Activated naive CD4-positive, alpha-beta T cell treated with anti-CD3 and anti-CD28 coated beads, Interleukin-2, amount 50 U/mL, for 16 hours (primary cell): ENCODE data around the gene SYTL5.

Experiments
- DNase-seq: peaks from one replicate; pipeline ENCODE4 v3.0.0-alpha.2; 2020

The SYTL5 gene

DNA sequence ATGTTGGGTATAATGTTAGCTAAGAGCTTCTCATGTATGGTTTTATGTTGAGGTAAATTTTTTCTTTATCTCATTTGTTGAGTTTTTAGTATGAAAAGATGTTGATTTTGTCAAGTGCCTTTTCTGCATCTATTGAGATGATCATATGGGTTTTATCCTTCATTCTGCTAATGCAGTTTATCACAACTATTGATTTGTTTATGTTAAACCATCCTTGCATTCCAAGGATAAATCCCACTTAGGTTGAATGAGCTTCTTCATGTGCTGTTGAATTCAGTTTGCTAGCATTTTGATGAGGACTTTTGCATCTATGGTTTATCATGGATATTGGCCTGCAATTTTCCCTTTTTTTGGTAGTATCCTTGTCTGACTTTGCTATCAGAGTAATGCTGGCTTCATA, 93.3 kb downstream of the SYTL5 start:
- DNase-seq = no peak

DNA sequence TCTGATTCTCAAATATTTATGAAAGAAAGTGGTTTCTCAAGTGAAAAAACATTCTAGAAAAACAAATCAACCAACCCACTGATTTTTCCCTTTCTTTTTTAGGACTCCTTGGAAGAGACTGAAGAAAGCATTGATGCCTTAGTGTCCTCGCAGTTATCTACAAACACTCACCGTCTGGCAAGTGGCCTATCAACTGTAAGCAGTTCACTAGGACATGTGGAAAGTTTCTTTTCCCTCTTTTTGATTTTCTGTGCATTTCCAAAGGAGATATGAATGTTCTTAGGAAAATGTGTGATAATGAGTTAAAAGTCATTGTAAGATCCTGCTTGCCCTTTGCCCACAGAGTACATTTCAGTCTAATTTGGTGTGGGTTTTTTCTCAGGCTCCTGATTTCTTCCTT, 95.9 kb downstream of the SYTL5 start:
- no peak for DNase-seq

DNA sequence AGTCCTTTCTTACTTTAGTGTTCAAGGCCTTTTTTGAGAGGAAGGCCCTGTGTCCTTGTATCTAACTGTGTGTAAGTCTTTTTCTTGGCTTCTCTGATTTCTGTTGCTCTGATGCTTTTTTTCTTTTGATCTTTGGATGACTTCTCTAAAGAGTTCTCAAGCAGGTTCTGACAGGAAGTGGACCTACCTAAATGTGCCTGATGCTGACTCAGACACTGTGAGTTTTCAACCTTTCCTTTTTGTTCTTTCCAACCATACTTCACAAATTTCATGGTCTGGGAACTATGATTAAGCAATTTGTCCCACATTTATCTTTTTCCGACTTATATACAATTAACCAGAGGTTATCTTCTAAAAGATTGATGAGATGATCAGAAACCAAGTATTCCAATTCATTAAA, 96.5 kb downstream of the SYTL5 start:
- DNase-seq = no peak

DNA sequence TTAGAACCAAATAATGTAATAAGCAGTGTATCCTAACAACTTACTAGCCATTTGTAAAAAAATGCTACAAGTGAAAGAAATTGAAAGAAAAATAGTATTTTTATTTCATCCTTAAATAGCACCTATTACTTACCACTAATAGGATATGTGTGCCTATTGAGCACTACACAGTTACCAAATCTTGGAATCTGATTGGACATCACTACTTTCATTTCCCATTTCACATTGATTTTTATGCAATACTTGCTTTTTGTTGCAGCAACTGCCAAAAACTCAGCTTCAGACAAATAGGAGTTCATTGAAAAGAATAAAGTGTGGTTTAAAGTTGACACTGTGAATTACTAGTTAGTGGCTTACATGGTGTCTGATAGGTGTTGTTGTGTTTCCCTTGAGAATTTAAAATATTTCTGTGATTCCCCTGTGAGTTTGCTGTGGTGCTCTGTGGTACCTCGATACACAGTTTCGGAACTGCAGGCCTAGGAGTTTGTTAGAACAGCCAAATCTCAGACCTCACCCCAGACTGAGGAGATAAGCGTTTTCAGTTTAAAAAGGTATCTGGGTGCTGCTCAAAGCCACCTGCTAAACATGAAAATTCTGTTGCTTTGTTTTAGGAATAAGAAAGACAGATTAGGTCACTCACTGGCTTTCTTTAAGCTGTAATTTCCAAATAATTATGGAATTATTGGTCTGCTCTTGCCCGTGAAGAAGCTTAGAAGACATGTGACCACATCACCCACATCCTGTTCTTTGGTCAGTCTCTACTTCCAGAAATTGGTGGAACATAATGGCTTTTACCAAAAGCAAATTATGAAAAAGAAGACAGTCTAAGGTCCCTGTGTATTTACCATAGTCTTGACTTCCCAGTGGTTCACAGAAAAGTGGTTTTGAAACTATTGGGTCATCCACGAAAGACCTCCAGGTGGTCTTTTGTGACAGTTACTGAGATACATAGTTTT, 97.8 kb downstream of the SYTL5 start:
- no peak for DNase-seq

DNA sequence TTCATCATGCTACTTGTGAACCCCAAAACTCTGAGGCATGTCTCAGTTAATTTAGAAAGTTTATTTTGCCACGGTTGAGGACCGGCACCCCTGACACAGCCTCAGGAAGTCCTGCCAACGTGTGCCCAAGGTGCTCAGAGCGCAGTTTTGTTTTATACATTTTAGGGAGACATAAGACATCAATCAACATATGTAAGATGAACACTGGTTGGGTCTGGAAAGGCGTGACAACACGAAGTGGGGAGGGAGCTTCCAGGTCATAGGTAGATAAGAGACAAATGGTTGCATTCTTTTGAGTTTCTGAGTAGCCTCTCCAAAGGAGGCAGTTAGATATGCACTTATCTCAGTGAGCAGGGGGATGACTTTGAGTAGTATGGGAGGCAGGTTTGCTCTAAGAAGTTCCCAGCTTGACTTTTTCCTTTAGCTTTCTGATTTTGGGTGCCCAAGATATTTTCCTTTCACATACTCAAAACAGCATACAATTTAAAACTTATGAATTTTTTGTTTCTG, 98.9 kb downstream of the SYTL5 start:
- no peak for DNase-seq

DNA sequence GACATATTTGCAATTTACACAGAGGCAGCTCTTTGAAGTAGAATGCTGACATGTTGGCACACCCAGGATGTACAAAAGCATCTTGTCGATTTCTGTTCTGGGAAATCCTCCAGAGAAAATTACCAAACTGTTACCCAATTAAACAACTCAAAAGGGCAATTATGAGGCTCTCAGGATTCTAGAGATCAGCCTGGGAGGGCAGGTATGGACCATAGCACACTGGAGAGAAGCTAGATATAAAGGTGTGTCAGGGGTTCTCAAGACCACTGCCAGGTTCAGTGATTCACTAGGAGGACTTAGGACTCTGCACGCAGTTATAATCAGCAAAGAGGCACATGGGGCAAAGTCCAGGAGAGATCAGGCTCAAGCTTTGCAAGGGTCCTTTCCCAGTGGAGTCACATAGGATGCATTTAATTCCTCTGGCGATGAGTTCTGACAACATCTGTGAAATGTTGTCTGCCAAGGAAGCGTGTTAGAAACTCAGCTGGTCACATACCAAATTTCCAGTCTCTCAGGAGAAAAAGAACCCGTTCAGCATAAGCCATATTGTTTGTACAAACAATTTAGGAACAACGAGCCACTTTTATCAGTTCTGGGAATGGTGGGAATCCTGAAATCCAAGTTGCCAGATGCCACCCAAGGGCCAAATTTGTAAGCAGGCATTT, 100.8 kb downstream of the SYTL5 start:
- DNase-seq = no peak

DNA sequence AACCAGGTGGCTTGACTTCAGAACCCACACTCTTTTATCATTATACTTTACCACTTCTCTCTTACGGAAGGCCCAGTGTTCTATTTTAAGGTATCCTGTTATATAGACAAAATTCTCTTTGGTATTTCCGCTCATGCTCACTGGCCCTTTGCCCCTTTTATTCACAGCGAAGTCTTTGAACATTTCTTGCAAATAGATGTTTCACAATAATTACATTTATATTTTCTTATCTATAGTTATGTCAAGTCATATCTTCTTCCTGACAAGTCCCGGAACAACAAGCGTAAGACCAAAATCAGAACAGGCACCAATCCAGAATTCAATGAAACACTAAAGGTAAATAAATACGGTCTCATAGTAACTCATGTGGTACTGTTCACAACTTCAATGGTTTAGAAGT, 102.0 kb downstream of the SYTL5 start:
- DNase-seq = no peak

DNA sequence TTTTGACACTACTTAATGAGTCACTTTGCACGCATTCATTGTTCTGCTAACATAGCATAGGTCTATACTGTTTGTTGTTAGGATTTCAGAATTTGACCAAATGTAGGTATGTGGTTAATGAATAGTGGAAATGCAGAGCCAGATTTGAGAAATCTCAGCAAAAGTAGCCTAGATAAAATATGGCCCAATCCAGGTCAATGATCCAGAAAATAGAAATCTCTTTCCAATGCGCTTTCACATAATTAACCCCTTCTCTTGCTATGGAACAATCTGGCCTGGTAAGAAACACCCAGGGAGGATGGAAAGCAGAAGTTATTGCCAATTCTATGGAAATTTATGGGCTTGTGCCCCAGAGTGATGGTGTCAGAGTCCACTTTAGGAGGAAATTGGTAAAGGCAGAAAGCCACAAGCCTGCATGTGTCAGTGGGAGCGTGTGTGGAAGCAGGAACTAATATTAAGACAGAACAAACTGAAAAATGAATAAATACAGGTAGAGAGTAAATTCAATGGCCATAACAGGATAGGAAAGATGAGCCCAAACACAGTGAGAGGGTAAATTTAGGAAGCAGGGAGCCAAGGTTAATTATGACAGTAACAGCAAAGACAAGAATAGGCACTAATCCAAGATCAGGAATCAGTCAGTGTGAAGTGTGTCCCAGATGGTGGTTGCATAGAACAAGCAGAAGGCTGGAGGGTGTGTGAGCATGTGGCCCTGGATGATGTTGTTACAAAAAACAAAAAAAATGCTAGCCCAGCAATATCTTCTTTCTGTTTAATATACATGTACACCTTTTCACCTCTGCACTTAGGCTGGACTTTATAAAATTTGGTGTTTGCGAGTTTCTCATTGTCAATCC, 102.9 kb downstream of the SYTL5 start:
- no peak for DNase-seq

DNA sequence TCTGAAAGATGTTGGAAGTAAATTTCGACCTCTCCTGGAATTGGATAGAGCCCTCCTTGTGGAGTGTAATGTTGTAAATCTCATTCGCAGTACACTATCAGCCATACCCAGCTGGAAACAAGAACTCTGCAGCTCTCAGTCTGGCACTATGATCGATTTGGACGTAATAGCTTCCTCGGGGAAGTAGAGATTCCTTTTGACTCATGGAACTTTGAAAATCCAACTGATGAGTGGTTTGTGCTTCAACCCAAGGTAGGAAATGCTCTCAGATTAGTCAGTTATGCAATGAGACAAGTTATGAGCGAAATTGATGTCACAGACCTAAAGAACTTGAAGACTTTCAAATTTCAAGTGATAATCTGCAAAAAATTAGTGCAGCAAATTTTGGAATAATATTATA, 103.9 kb downstream of the SYTL5 start:
- DNase-seq = no peak

DNA sequence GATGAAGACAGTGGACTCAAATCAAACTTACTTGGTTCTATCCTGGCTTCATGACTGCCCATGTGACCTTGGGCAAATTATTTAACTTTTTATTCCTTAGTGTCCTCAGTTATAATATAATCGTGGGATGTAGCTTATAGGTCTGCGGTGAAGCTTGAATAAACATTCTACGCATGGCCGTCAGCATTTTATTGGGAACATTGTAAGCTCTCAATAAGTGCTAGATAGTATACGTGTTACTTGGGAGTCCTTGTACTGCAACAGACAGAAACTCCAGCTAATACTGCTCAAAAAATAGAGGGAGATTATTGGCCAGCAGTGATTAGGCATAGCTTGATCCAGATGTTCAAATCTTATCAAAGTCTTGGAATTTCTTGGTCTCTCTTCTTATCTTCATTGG, 104.8 kb downstream of the SYTL5 start:
- DNase-seq = no peak

DNA sequence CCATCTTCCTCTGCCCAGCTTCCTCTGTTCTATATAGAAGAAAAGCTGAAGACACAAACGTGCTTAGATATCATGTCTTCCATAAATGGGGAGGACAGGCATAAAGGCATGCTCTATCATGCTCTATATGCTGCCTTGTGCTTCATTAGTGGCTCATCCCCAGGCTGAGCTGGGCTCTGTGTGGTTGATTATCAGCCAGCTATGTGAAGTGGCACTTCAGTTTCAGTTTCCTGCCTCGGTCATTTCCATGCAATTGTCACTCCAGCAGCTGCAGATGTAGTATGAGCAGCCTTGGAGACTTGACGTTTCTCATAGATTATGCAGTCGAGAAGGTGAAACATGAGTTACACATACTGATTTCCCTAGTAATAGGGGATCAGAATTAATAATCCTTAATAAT, 106.2 kb downstream of the SYTL5 start:
- no peak for DNase-seq

DNA sequence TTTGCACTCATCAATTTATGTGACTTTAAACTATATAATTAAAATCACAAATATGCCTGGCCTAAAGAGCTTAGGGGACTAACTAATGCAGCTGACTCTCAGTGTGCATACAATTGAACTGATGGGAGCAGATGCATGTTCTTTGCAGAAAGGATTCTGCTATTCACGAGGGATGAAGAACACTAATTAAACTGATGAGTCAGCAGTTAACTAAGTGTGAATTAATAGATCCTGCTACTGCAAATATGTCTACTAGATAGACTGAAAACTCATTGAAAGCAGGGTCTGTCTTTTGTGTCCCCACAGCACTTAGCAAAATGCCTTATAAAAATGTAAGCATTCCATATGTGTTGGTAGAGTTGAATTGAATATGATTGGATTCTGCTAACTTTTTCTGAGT, 110.4 kb downstream of the SYTL5 start:
- no peak for DNase-seq

DNA sequence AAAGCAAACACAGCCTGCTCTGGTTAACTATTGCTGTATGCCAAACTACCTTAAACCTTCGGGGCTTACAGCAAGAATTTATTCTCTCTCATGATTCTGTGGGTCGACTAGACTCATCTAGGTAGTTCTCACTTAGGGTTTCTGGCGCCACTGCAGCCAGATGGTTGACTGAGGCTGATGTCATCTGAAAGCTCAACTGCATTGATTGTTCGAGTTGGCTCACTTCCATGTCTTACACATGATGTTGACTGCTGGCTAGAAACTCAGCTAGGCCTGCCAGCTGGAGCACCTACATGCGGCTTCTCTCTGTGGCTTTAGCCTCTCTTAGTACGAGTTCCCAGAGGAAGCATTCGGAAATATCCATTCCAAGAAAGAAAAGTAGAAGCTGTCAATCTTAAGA, 111.1 kb downstream of the SYTL5 start:
- DNase-seq = no peak

DNA sequence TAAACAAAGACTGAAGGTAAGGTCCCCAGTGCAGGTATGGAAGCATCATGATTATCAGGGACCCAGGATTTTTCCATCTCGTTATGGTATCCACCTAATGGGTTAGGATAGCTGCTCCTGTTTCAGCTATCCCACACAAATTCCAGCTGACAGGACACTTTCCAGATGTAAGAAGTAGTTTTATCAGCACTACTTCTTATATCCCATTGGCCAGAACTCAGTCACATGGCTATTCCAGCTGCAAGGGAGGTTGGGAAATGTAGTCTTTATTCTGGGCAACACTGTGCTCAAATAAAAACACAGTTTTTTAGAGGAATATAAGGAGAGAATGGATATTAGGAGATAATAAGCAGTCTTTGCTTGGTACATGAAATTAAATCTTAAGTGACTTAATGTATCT, 117.6 kb downstream of the SYTL5 start:
- DNase-seq = no peak

DNA sequence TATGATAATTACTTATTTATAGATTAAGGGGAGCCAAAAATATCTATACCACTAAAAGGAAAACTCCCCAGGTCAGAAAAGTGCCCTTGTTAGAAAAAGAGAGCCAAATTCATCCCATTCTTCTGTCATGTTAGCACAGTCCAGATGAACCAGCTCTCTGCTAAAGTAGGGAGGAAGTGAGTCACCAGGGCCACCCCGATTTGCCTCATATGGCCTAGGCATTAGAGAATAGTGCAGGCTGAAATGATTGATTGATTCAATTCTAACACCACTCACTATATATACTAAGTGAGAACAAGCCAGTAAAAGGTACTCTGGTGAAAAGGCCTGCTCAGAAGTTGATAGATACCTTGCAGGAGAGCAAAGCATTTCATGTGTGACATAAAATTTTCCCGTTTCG, 119.8 kb downstream of the SYTL5 start:
- DNase-seq = no peak

DNA sequence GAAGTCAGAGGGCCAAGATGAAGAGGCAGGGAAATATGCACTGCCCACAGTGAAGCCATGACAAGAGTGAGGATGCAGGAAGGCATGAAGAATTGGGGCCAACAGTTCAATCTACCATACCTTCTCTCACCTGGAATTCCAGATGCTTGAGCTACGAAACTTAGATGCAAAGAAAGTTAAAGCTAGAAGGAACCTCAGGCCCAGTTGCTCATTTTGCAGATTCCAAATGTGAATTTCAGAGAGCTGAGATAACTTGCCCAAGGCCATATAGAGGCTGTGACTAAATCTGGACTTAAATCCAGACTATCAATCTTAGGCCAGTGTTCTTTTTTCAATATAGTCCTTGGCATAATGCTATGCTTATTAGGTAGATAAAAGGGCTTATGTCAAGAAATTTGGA, 121.6 kb downstream of the SYTL5 start:
- no peak for DNase-seq

DNA sequence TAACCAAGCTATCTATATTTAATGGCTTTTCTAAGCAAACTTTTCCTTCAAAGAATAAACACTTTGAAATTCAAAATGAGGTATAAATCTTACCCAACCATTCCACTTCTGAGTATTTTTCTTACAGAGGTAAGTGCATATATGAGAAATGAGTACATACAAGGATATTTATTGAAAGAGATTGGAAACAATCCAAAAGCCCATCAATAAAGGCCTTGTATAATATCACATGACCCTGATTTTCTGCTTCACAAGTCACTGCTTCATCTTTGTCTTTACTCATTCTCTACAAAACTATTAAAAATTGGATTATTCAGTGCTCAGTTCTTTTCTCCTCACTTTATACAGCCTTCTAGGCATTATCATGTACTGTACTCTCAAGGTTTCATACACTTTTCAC, 123.0 kb downstream of the SYTL5 start:
- no peak for DNase-seq

DNA sequence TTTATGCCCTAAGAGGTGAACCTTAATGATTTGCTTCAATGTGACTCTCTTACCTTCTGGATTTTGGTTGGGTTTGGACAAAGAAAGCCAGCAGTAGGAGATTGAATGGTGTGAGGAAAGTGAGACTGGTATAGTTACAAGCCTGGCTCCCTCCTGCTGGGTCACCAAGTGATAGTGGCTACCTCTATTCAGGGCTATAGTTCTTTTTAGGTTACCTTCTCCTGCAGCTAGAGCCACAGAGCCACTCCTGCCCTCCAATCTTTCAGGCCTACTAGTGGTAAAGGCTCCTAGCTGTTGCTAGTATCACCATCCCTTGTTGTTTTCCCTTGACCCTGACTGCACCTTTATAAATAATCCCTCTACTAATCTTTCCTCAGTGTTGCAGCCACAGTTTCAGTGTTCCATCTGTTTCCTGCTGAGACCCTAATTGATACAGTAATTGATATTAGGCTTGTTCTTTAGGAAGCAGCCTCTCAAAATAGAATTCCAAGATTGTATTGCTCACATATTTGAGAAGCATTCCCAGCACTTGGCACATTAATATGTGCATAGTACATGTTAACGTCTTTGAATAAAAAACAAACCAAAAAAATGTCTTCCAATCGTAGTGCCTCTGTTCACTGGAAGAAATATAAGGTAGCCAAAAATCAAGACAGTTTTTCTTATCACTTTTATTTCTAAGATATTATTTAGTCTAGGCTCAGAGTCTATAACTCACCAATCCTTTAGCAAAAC, 132.0 kb downstream of the SYTL5 start:
- DNase-seq = no peak

DNA sequence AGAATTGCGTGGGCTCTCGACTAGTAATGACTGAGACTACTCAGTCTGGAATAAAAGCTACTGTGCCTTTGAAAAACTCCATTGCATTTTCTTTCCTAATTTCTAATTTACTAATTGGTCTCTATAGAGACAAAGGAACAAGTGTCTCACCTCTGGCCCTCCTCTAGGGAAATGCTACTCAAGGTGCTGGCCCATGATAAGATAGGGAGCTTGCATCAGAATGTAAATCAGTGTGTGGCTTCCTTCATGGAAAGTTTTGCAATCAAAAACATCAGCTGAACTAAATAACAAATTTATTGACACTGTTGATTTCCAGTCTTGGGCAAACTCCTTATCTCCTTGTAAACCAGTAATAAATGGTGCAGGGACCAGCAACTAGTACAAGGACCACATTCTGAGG, 132.5 kb downstream of the SYTL5 start:
- no peak for DNase-seq

DNA sequence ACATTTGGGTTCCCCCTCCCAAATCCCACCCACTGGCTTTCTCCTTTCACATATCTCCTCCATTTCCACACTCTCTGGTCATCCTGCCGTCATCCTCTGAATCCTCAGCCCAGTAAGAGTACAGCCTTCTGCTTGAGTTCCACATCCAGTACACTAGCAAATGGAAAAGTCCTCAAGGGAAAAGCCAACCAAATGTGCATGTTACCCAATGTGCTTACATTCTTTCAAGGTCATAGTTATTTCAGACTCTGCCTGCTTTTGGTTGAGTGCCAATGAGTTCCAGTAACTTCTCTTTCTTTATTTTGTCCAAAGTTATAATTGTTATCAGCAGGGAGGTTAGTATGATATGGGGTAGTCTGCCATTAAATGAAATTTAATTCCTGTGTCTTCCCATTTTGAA, 136.3 kb downstream of the SYTL5 start:
- no peak for DNase-seq

DNA sequence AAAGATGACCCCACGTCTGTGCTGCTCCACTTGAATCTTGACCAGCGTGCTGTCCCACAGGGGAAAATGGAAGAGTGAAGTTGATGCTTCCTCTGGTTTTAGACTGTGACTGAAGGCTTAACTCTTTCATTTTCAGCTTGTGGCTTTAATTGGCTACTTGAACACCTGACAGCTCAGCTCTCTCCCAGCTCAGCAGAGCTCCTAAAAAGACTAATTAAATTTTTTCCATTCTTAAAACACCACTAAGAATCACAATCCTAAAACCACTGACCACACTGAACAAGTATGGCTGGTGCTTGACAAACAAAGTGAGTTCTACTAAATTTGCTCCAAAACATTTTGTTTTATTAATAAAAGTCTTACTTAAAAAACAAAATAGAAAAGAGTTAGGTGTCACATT, 142.7 kb downstream of the SYTL5 start:
- DNase-seq = no peak

DNA sequence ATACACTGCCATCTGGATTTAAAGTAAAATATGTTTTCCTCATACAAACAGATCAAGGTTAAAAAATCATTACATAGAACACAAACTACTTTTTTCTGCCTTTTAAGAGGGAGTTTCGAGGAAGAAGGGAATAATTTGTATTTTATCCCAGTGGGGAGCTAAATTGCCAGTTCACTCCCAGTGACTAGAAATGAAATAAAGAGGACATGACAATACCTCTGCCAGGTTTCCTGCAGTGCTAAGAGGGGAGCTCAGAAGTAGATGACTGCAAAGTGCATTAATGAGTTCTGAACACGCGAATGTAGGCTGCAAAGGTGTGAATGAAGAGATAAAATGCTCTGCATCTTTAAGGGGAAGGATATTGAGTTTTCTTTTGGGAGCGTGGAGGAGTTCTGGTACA, 144.6 kb downstream of the SYTL5 start:
- DNase-seq = no peak

DNA sequence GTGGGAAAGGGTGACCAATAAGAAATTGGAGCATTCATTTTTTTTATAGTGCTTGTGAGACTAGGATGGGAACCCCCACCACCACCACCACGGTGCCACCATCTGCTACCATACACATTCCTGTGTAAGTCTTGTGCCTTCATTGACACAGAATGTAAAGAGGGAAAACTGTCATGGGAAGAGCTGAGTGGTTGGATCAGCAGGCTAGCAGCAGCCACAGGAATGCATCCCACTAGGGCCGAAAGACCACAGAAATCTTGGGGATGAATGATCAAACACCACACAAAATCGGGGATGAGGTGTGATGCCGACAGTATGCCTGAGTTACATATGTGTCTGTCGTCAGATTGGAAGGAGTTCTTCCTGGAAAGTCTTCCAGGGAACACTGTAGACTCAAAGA, 145.1 kb downstream of the SYTL5 start:
- DNase-seq = no peak
